GM19240 (cell line): ENCODE measurements around the gene ARHGEF38.
"Not testable (repeated sequence)": the region's sequence is repeated elsewhere in the genome, so short reads cannot be mapped to it uniquely, and the experiment has no call there.

ENCODE experiments used
- DNase-seq: peaks from one replicate; pipeline ENCODE4 v3.0.0; 2011; ENCODE audit warnings: low spot score; ENCODE audit not compliant: insufficient read length

Gene ARHGEF38

DNA sequence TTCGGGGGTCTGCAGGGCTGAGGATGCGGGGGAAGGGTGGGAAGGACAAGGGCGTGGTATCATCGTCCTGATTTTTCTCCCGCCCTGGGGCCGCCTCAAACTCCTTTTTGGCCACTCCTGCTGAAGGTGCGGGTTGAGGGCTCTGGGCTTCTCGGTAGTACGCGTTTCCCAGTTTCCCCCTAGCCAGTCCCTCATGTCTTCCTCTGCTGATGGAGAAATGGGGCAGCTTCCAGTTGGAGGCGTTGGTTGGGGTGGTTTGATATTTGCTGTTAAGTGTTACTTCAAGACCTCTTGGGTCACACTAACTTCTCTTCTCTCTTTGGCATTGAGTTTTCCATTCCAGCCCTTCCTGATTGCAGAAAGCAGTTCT lies 156.6 kb downstream of the ARHGEF38 start:
- DNase-seq = no peak

DNA sequence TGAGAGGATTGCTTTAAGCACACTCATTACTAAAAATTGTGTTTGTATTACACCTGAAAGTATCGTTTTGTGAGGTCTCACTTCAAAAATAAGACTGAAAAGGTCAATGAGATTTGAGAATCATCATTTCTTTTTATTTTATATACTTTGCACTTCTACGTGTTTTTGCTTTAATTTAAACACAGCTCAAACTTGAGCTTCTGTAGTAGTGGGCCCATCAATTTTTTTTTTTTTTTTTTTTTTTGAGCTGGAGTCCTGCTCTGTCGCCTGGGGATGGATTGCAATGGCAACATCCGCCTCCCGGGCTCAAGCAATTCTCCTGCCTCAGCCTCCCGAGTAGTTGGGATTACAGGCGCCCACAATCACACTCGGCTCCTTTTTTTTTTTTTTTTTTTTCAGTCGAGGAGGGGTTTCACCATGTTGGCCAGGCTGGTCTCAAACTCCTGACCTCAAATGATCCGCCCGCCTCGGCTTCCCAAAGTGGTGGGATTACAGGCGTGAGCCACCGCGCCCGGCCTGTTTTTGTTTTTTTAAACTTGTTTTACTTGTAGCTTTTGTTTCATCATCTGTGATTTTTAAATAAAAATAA lies 157.7 kb downstream of the ARHGEF38 start:
- no peak for DNase-seq

DNA sequence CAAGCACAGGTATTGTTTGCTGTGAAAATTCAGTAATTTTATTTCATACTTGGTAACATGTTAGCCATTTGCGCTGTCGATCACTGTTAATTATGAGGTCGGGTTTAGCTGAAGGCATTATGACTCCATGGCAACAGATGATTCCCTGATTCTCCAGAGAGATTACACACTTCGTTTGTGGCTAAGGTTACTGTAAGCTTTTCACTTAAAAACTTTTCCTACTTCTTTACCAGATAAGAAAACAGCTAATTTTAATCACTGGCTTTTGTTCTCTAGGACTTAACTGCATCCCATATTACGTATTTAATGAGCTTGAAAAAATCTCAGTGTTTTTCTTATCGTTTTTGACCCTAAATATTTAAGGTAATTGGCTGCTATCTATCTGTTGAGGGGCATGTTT lies 158.3 kb downstream of the ARHGEF38 start:
- DNase-seq = no peak

DNA sequence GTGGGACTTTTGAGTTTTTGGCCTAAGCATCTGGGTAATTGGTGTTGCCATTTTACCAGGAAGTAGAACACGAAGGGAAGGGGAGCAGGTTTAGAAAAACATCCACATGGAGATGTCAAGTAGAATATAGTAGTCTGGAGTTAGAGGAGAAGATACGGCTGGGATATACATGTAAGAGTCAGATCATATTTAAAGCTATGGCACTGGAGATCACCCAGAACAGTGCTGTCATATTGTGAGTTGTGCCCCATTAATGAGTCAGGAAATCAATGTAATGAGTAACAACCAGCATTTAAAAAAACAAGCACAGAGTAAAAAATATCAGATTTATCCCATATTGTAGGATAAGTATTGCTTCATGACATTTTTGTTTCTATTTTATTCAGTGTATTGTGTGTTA lies 160.3 kb downstream of the ARHGEF38 start:
- DNase-seq = no peak

DNA sequence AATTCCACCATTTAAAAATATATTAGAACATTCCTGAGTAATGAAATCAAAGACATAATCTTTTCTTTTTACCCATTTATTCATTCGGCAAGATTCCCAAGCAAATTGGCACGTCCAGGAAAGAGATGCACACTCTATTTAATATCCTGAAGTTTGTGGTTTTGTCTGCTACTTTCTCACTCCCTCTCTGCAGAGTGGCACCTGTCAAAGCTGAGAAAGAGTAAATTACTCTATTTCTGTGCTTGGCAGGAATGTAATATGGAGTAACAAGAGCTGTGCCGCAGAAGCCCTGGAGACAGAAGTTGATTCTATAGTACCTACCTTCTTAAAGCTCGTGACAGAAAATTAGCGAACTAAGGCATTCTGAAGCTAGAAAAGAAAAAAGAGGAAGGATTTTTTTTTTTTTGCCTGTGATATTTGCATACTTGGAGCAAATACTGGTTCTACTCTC lies 161.7 kb downstream of the ARHGEF38 start:
- no peak for DNase-seq

DNA sequence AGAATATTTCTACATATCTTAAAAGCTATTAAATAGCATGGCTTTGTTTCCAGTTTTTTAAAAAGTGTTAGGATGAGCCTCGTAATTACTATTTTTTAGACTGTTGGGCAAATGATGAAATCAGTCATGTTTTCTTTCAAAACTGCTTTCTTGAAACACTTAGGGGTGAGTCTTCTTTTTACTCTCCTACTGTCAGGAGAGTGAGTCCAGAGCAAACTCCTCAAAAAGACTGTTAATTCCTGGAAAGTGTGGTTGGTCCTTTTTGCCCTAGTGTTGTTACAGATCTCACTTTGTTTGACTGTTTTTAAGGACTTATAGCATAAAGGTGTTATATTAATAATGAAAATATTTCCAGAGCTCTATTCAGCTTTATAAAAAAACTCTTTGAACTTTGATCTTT lies 162.5 kb downstream of the ARHGEF38 start:
- DNase-seq = no peak

DNA sequence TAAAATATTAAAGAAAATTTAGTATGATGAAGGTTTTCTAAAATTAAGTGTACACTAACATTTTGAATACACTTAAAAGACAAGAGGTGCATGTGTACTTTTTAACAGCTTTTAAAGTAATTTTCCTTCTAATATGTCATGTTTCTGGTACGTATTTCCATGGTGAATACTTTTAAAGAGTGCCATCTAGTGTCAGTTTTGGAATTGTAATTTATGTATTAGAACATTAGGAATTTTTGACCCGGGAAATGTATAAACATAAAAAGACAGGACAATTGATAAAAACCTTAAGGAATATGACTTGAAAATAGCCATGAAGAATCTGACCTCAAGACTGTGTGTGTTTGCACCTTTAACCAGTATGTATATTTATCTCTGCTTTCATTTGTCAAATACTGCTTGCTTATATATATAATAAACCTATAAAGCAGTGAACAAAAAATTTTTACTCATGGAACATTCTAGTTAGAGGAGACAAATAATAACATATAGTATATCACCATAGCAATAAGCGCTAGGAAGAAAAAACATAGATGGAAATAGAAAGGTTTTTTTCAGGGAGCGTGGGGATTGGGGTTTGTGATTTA lies 163.4 kb downstream of the ARHGEF38 start:
- DNase-seq = no peak

DNA sequence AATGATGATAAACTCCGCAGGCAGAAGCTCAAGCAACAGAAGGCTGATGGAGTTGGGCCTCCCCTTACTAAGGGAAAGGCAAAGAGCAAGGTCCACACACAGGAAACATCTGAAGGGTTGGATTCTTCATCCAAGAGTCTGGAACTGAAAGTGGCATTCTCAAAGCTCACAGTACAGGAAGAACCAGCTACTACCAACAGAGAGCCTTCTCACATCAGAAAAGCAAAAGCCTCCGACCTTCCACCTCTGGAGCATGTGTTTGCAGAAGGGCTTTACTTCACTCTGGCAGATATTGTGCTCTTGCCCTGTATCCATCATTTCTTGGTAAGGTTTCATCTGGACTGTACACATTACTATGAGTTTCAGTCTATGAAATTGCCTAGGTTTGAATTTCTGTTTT lies 166.8 kb downstream of the ARHGEF38 start:
- DNase-seq = no peak

DNA sequence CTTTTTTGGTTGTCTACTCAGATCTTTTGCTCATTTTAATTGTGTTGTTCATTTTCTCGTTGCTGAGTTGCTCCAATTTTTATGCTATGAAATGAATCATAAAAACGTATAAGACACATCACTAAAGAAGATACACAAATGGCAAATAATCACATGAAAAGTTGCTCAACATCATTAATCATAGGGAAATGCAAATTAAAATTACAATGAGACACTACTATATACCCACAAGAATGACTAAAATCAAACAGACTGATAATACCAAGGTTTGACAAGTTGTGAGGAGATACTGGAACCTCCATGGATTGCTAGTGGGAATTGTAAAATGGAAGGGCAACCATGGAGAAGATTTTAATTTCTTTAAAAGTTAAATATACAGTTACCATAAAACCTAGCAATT lies 173.2 kb downstream of the ARHGEF38 start:
- DNase-seq = no peak

DNA sequence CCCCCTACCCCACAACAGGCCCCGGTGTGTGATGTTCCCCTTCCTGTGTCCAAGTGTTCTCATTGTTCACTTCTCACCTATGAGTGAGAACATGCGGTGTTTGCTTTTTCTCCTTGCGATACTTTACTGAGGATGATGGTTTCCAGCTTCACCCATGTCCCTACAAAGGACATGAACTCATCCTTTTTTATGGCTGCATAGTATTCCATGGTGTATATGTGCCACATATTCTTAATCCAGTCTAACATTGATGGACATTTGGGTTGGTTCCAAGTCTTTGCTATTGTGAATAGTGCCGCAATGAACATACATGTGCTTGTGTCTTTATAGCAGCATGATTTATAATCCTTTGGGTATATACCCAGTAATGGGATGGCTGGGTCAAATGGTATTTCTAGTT lies 177.5 kb downstream of the ARHGEF38 start:
- not testable (repeated sequence) for DNase-seq
